GM10266 (cell line): ENCODE results near the gene SEPTIN7.

Source experiments
- DNase-seq: peaks from one replicate; pipeline ENCODE4 v3.0.0; 2012; ENCODE audit errors: extremely low spot score
- TF ChIP-seq, protein P1 (sequence below): IDR thresholded peaks from 2 replicates; pipeline ENCODE4 v1.5.1; 2012; ENCODE audit warnings: mild to moderate bottlenecking, low read depth; ENCODE audit not compliant: control insufficient read depth, insufficient read depth; ENCODE audit errors: missing control alignments

The SEPTIN7 gene

DNA sequence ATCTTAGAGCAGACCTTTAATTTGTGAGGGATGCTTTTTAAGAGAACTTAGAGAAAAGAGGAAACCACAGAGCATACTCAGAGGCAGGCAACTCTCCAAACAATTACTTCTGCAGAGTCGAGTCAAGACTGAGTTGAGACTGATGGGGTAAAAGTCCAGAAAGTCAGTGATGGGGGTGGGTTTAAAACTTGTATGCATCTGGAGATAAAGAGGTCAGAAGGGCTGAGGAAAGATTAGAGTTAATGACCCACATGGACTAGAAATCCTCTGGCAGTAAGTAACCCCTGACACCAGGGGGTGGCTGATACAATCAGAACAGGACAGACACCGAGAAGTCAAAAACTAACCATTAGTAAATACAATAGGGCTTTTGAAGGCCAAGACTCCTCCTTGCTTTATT, 42.4 kb upstream of the SEPTIN7 start:
- DNase-seq = no peak

DNA sequence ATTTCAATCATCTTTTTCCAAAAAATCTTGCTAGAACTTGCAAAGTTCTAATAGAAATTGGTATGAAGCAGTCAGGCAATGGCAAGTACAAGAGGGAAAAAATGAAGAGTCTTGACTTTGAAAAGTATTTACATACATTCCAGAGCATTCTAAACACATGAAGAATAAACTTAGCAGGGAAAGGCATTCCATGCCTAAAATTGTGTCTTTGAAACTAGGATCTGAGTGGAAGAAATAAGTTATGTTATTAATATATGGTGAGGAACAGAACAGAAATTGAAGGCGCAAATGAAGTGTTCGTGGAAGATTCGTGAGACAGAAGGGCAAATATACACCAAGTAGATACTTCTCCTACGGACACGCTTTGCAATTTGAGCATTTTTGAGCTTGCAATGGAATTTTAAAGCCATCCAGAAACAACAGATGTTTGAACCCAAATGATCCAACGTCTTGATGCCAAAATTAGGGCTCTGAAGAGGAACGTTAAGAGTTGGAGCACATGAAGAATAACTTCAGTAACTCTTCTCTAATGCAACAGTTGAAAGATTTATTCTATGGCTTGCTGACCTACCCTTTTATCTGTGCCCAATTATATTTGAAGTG, 40.6 kb upstream of the SEPTIN7 start:
- TF ChIP-seq, protein P1, sequence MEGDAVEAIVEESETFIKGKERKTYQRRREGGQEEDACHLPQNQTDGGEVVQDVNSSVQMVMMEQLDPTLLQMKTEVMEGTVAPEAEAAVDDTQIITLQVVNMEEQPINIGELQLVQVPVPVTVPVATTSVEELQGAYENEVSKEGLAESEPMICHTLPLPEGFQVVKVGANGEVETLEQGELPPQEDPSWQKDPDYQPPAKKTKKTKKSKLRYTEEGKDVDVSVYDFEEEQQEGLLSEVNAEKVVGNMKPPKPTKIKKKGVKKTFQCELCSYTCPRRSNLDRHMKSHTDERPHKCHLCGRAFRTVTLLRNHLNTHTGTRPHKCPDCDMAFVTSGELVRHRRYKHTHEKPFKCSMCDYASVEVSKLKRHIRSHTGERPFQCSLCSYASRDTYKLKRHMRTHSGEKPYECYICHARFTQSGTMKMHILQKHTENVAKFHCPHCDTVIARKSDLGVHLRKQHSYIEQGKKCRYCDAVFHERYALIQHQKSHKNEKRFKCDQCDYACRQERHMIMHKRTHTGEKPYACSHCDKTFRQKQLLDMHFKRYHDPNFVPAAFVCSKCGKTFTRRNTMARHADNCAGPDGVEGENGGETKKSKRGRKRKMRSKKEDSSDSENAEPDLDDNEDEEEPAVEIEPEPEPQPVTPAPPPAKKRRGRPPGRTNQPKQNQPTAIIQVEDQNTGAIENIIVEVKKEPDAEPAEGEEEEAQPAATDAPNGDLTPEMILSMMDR = no peak
- DNase-seq = no peak

More for the DNA sequence above, 42.4 kb upstream of the SEPTIN7 start:
- TF ChIP-seq, protein P1 = no peak

DNA sequence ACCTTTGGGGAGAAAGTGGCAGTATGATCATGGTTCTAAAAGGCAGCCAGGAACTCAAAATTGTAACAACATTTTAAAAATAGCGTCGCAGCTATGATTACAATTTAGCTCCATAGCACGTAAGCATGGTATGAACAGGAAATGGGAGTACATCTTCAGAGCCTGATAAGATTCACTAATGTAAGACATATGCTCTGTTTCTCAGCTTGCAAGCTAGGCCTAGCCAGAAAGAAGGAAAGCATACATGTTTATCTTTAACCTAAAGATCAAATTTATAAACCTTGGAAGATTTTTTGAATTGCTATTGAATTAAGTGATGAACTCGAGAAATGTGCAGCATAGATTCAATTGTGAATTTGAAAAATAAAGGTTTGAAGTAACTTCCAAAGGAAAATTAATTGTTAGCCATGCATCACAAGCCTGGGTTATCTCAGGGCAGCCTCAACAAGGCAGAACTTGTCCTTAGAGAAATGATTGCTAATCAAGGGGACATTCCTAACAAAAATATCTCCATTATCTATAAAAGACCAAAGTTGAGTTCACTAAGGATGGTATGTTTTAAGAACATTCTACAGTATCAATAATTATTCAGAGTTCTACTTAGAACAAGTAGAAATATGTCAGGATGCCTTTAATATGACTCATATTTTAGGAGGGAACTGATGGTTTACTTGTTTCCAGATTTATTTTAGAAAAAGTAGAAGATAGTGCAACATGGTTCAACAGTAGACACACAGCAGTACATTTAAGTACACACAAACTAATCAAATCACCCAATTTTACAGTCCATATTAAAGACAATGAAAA, 38.8 kb upstream of the SEPTIN7 start:
- no peak for DNase-seq
- TF ChIP-seq, protein P1 = no peak

DNA sequence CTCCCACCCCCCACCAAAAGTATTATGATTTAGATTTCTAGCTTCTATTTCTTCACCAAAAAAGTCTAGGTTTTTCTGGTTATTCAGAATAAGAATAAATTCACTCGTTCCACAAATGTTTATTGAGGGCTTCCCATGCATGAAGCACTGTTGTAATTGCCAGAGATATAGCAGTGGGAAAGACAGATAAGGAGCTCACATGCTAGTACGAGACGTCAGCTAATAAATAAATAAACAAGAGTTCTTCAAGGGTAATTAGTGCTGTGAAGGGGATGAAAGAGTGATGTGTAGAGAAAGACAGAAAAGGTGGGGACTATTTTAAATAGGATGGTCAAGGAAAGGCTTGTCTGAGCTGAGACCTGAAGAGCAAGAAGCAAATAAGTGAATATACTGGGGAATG, 38.1 kb upstream of the SEPTIN7 start:
- TF ChIP-seq, protein P1 = no peak
- DNase-seq = no peak

DNA sequence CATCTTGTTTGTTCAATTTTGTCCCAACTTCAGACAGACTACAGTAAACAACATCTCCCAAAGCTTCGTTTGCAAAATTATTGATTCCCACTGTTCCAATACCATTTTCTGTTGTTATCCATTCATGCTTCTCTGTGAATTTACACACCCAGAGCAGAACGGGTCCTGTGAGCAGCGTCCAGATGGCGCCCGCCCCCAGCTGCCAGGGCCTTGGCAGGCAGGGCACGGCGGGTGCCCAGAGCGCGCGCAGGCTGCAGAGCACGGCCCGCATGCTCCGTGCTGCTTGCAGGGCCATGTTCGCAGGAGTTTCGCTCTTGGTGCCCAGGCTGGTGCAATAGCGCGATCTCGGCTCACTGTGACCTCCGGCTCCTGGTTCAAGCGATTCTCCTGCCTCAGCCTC, 32.5 kb upstream of the SEPTIN7 start:
- TF ChIP-seq, protein P1 = no peak
- DNase-seq = no peak

DNA sequence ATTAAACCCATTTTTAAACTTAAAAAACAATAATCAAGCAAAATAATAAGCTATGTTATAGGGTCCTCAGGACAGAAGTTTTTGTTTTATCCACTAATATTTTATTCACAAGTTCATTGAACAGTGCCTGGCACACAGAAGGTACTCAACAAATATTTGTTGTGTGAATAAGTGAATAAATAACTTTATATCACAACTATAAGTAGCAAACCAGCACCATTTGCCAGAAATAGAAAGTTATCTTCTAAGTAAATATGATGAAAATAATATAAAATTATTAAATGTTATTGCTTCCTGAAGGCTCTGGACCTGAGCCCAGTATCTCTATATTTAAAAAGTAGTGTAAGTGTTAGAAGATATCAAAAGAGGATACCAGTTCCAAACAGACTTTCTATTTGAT, 29.1 kb upstream of the SEPTIN7 start:
- TF ChIP-seq, protein P1 = no peak

DNA sequence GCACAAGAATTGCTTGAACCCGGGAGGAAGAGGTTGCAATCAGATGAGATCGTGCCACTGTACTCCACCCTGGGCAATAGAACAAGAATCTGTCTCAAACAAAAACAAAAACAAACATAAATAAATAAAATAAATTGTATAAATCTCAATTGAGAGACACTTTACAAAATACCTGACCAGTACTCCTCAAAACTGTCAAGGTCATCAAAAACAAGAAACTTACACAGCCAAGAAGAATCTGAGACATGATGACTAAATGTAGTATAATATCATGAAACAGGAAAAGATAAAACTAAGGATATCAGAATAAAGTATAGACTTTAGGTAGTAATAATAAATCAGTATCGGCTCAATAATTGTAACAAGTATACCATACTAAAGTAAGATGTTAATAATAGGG, 26.9 kb upstream of the SEPTIN7 start:
- TF ChIP-seq, protein P1 = no peak
- no peak for DNase-seq

More for the DNA sequence above, 29.1 kb upstream of the SEPTIN7 start:
- no peak for DNase-seq
